Mesothelial cell of epicardium (in vitro differentiated cells): ENCODE measurements around the gene PTGIS. TPM values are rescaled to one million over a fixed set of nuclear protein-coding genes. Genes with fewer than 3 reads are reported as not detected.

Experiments
- DNase-seq, 2 experiments: peaks; one replicate each; pipeline ENCODE4 v3.0.0; 2021; ENCODE audit warnings: low spot score in 2 of 2; ENCODE audit not compliant: unreplicated experiment in 2 of 2
- H3K27ac Mint-ChIP-seq: 2 replicates; pipeline ENCODE4 v1.8.0; 2021; ENCODE audit warnings: mixed read lengths
- H3K27me3 Mint-ChIP-seq: 2 replicates; pipeline ENCODE4 v1.8.0; 2021; ENCODE audit warnings: low read depth, mixed read lengths
- H3K36me3 Mint-ChIP-seq: 2 replicates; pipeline ENCODE4 v1.8.0; 2021; ENCODE audit warnings: mixed read lengths
- H3K4me1 Mint-ChIP-seq: 2 replicates; pipeline ENCODE4 v1.8.0; 2021; ENCODE audit warnings: mixed read lengths
- H3K4me3 Mint-ChIP-seq: 2 replicates; pipeline ENCODE4 v1.8.0; 2021; ENCODE audit warnings: mild to moderate bottlenecking, moderate library complexity, mixed read lengths
- H3K9me3 Mint-ChIP-seq: 2 replicates; pipeline ENCODE4 v1.8.0; 2021; ENCODE audit warnings: mixed read lengths
- total RNA-seq: library from RNA; stranded (reverse); gene quantifications from 3 replicates; pipeline ENCODE4 v1.2.1, GENCODE V29; 2021
- TF ChIP-seq, protein P1 (sequence below): fragments of 200-600 bp; sonication (generic); IDR thresholded peaks from one replicate; pipeline ENCODE4 v1.5.0; 2021; ENCODE audit warnings: antibody characterized with exemption; ENCODE audit not compliant: unreplicated experiment

PTGIS gene
- total RNA-seq, 1 donor from 2014 or later: 113 TPM

DNA sequence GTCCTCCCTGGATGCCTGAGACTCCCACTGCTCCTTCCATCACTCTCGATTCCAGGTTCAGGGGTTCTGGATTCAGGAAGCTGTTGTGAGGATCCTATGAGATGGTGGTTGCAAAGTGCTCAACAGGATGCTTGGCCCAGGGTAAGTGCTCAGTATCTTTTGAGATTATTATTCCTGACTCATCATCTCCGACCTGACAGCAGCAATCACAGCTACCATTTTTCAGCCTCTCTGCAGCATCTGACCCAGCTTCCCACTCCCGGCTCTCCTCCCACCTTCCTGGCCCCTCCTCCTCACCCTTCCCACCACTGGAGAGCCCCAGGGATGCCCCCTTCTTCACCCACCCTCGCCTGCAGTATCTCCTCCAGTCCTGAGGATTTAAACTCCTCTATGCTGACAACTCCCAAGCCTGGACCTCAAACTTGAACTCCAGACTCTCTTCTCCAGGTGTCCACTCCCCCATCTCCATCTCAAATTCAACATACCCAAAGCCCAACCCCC lies 48.7 kb downstream of the PTGIS start:
- no peaks in the 10 kb centered on the region for H3K4me1 Mint-ChIP-seq
- peaks cover 7% of the 10 kb centered on the region for H3K9me3 Mint-ChIP-seq
- no peak overlapping the region for H3K4me3 Mint-ChIP-seq
- peak overlapping the region; percentile 7 for H3K27ac Mint-ChIP-seq
- peaks cover 55% of the 10 kb centered on the region for H3K36me3 Mint-ChIP-seq
- no peak for DNase-seq
- no peaks in the 10 kb centered on the region for H3K27me3 Mint-ChIP-seq
- TF ChIP-seq, protein P1, sequence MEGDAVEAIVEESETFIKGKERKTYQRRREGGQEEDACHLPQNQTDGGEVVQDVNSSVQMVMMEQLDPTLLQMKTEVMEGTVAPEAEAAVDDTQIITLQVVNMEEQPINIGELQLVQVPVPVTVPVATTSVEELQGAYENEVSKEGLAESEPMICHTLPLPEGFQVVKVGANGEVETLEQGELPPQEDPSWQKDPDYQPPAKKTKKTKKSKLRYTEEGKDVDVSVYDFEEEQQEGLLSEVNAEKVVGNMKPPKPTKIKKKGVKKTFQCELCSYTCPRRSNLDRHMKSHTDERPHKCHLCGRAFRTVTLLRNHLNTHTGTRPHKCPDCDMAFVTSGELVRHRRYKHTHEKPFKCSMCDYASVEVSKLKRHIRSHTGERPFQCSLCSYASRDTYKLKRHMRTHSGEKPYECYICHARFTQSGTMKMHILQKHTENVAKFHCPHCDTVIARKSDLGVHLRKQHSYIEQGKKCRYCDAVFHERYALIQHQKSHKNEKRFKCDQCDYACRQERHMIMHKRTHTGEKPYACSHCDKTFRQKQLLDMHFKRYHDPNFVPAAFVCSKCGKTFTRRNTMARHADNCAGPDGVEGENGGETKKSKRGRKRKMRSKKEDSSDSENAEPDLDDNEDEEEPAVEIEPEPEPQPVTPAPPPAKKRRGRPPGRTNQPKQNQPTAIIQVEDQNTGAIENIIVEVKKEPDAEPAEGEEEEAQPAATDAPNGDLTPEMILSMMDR: no peak

DNA sequence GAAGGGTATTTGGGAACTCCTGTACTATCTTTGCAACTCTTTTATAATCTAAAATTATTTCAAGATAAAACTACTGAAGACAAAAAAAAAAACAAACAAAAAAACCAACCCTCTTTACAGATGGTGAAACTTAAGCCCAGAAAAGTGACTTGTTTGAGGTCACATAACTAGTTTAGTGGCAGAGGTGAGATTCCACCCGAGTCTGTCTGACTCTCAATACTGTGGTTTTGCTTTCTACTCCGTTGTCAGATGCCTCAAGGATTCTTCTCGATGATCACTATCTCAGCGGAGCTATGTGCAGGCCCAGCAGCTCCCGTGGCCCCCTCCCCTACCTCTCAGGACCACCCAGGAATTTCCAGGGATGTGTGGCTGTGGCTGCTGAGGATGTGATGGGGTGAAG lies 49.4 kb downstream of the PTGIS start:
- Mint-ChIP-seq H3K27me3 (no peaks in the 10 kb centered on the region), H3K27ac (no peak overlapping the region), H3K9me3 (peaks cover 7% of the 10 kb centered on the region), H3K4me1 (no peaks in the 10 kb centered on the region), H3K36me3 (peaks cover 54% of the 10 kb centered on the region), H3K4me3 (no peak overlapping the region)
- DNase-seq: no peak
- TF ChIP-seq, protein P1: no peak

DNA sequence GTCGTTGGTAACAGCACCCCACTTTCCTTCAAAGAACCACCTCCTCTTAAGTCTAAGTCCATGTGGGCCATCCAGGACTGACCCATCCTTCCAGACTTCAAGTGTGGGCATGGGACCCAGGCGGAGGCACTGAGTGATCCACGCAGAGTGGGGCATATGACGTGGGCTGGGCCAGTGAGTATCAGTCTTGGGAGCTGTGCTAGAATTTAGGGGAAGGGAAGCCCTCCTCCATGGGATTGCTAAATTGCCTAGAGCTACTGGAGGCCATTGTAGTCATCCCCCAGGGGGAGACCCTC lies 50.2 kb downstream of the PTGIS start:
- no peaks in the 10 kb centered on the region for H3K27me3 Mint-ChIP-seq
- H3K9me3 Mint-ChIP-seq: peaks cover 7% of the 10 kb centered on the region
- H3K36me3 Mint-ChIP-seq: peaks cover 51% of the 10 kb centered on the region
- DNase-seq: no peak
- no peak overlapping the region for H3K4me3 Mint-ChIP-seq
- no peak overlapping the region for H3K27ac Mint-ChIP-seq
- H3K4me1 Mint-ChIP-seq: no peaks in the 10 kb centered on the region
- TF ChIP-seq, protein P1: no peak

DNA sequence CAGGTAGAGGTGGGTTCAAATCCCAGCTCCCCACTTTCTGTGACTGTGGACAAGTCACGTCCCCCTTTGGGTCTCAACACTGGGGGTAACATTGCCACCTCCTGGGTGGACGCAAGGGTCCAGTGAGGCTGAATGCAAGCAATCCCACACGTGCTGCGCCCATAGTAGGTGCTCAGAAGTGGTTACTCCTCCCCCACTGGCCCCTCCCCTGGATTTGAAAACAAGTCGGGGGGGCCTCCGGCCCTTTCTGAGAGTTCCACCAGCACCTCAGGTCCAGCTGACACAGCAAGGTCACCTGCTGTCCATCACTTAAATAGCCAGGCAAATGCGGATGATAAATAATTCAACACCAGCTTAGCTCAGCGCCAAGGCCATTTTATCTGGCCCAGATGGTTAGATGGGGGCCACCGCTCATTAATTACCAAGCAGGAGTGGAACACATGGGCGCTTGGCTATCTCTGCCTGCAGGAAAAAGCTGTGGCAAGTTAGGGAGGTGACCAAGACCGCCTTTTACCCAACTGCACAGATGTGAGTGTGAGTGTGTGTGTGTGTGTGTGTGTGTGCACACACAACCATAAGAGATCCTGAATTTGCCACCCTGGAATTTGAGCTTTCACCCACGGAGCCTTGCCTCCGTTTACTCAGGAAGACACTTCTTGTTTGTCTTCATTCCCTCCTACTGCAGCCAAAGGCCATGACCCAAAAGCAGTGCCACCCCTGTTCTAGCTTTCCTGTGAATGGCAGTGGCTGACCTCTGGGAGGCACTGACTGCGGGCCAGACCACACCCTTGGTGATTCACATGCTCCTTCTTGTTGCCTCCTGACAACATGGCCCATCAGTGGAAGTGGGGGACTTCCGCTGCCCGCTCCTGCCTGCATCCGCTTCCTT lies 50.8 kb downstream of the PTGIS start:
- H3K4me1 Mint-ChIP-seq: no peaks in the 10 kb centered on the region
- H3K27me3 Mint-ChIP-seq: no peaks in the 10 kb centered on the region
- peaks cover 46% of the 10 kb centered on the region for H3K36me3 Mint-ChIP-seq
- TF ChIP-seq, protein P1: no peak
- H3K27ac Mint-ChIP-seq: no peak overlapping the region
- H3K9me3 Mint-ChIP-seq: peaks cover 4% of the 10 kb centered on the region
- no peak overlapping the region for H3K4me3 Mint-ChIP-seq
- no peak for DNase-seq

DNA sequence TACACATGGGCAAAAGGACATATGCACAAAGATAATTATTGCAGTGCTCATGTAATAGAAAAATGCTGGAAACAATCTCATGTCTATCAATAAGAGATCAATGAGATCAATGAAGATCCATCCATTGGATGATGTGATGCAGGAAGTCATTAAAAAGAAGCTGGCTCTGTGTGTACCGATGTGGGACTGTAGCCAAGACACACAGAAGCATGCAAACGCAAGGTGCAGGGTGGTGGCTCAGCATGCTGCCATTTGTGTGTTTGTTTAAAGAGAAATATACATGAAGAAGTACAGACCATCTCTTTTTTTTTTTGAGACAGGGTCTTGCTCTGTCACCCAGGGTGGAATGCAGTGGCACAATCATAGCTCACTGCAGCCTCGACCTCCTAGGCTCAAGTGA lies 52.4 kb downstream of the PTGIS start:
- no peak for DNase-seq
- TF ChIP-seq, protein P1: no peak
- Mint-ChIP-seq H3K4me3 (no peak overlapping the region), H3K9me3 (no peaks in the 10 kb centered on the region), H3K36me3 (peaks cover 39% of the 10 kb centered on the region), H3K27me3 (no peaks in the 10 kb centered on the region), H3K4me1 (peaks cover 4% of the 10 kb centered on the region), H3K27ac (no peak overlapping the region)
